ENCODE results near the gene IRF7. TPM values are rescaled to one million over a fixed set of nuclear protein-coding genes. Genes with fewer than 3 reads are reported as not detected.

IRF7 gene
- total RNA-seq, 1 experiment from 2014 or later = 15.2 TPM

DNA sequence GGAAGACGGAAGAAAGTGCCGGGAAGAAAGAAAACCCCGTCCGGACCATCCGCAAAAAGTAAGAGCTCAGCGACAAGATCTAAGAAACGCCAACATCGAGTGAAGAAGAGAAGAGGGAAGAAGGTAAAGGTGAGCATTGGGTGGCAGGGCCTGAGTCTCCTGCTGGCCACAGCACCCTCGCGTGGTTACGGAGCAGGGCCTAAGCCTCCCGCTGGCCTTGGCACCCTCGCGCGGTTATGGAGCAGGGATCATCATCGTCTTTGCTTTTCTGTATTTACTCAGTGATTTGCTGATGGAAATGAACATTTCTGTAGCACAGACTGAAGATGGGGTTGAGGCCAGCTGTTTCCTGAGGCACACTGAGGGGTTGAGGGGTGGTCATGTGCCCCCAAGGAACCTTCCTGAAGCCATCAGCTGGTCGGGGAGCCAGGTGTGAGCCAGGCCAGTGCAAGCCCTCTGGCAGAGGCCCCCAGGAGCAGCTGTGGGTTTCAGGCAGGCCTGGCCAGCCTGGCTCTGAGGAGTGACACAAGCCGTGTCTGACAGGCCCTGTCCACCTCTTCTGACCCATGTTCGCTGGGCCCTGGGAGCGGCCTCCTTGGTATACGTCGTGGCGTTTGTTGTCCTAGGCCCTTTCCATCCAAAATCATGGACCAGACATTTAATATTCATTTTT lies 14.0 kb downstream of the IRF7 start:
- H3K9me3 ChIP-seq (ENCODE audit: control insufficient read depth in 1 of 2, insufficient read depth in 1 of 2, low read depth in 1 of 2, low read length in 2 of 2) = no peaks in the 10 kb centered on the region
- H3K27me3 ChIP-seq (ENCODE audit: insufficient read depth, low read length) = no peaks in the 10 kb centered on the region
- ChIA-PET RAD21 (ENCODE audit: low non-redundant PET in 1 of 2, low total read pairs in 2 of 2, uncharacterized antibody in 2 of 2, unreplicated experiment in 2 of 2) (no interaction called here), CTCF (no interaction called here), POLR2A (no interaction called here)
- no peaks in the 10 kb centered on the region for H3K9me2 ChIP-seq (ENCODE audit: insufficient read depth)
- no TSS peak for BruUV-seq (replicated peaks)
- no peaks in the 10 kb centered on the region for H4K20me1 ChIP-seq (ENCODE audit: insufficient read depth)
- TF ChIP-seq, protein P1, sequence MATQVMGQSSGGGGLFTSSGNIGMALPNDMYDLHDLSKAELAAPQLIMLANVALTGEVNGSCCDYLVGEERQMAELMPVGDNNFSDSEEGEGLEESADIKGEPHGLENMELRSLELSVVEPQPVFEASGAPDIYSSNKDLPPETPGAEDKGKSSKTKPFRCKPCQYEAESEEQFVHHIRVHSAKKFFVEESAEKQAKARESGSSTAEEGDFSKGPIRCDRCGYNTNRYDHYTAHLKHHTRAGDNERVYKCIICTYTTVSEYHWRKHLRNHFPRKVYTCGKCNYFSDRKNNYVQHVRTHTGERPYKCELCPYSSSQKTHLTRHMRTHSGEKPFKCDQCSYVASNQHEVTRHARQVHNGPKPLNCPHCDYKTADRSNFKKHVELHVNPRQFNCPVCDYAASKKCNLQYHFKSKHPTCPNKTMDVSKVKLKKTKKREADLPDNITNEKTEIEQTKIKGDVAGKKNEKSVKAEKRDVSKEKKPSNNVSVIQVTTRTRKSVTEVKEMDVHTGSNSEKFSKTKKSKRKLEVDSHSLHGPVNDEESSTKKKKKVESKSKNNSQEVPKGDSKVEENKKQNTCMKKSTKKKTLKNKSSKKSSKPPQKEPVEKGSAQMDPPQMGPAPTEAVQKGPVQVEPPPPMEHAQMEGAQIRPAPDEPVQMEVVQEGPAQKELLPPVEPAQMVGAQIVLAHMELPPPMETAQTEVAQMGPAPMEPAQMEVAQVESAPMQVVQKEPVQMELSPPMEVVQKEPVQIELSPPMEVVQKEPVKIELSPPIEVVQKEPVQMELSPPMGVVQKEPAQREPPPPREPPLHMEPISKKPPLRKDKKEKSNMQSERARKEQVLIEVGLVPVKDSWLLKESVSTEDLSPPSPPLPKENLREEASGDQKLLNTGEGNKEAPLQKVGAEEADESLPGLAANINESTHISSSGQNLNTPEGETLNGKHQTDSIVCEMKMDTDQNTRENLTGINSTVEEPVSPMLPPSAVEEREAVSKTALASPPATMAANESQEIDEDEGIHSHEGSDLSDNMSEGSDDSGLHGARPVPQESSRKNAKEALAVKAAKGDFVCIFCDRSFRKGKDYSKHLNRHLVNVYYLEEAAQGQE (IDR thresholded peaks at IDR 0.05; ENCODE audit: low read depth) = no peak
- TF ChIP-seq ZFX (IDR thresholded peaks at IDR 0.05) = 0 out of 2 replicates have a peak, but pooled peaks have one; percentile 7
- no peaks in the 10 kb centered on the region for H3K4me1 ChIP-seq (ENCODE audit: control insufficient read depth in 1 of 2, insufficient read depth in 2 of 2, low read length in 2 of 2)
- no peak overlapping the region for H3K4me2 ChIP-seq (ENCODE audit: low read length)
- peaks cover 59% of the 10 kb centered on the region for H3K79me2 ChIP-seq (ENCODE audit: insufficient read depth, low read length)
- intact Hi-C loops (cut with micrococcal nuclease) = no loop called here
- no peak overlapping the region for H3K27ac ChIP-seq (ENCODE audit: low read depth, low read length)
- peaks cover 52 to 63% of the 10 kb centered on the region in 2 experiments; a peak in 3 of 4 replicates for H3K36me3 ChIP-seq (ENCODE audit: control insufficient read depth in 1 of 2, insufficient read depth in 2 of 2, low read length in 2 of 2)
- DNase-seq (ENCODE audit: low read depth, low spot score) (no peak), ATAC-seq (no peak)
- H3K9ac ChIP-seq (ENCODE audit: low read length) = no peak overlapping the region
- H3K4me3 ChIP-seq (replicated peaks in 1 of 2; ENCODE audit: low read depth in 1 of 2, low read length in 2 of 2) = no peak overlapping the region
- H2AFZ ChIP-seq (ENCODE audit: low read depth, low read length, poor library complexity, severe bottlenecking) = no peak overlapping the region

DNA sequence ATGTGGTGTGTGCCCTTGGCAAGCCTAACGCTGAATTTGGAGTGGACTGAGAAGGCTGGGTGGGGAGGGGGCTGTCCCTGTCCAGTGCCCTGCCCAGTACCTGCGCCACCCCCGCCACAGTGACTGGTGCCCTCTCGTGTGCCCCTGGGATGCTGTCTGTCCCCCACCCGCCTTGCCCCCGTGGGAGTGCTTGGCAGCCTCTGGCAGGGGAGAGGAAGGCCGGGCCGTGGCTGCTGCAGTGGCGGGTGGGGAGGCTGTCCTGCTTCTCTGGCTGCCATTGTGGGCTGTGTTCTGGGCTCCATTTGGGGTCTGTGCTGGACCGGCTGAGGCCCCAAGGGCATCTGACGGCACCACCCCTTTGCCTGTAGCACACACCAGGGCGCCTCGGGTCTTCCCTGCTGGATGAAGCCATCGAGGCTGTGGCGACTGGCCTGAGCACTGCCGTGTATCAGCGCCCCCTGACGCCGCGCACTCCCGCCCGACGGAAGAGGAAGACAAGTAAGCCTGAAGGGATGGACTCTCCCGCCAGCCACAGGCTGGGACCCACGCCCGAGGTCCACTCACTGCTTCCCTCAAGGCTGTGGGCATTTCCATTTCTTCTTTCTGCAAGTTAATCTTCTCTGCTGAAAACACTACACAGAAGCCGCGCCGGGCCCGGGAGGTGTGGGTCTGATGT lies 17.6 kb downstream of the IRF7 start:
- Histone ChIP-seq H3K9ac (ENCODE audit: low read length) (no peak overlapping the region), H3K36me3 (ENCODE audit: control insufficient read depth in 1 of 2, insufficient read depth in 2 of 2, low read length in 2 of 2) (peaks cover 60 to 64% of the 10 kb centered on the region in 2 experiments), H3K27ac (ENCODE audit: low read depth, low read length) (no peak overlapping the region), H3K4me3 (replicated peaks in 1 of 2; ENCODE audit: low read depth in 1 of 2, low read length in 2 of 2) (no peak overlapping the region), H2AFZ (ENCODE audit: low read depth, low read length, poor library complexity, severe bottlenecking) (no peak overlapping the region), H3K4me2 (ENCODE audit: low read length) (no peak overlapping the region), H4K20me1 (ENCODE audit: insufficient read depth) (no peaks in the 10 kb centered on the region), H3K4me1 (ENCODE audit: control insufficient read depth in 1 of 2, insufficient read depth in 2 of 2, low read length in 2 of 2) (peaks cover 0 to 8% of the 10 kb centered on the region in 2 experiments; a peak in 2 of 4 replicates), H3K79me2 (ENCODE audit: insufficient read depth, low read length) (peaks cover 81% of the 10 kb centered on the region), H3K27me3 (ENCODE audit: insufficient read depth, low read length) (no peaks in the 10 kb centered on the region), H3K9me3 (ENCODE audit: control insufficient read depth in 1 of 2, insufficient read depth in 1 of 2, low read depth in 1 of 2, low read length in 2 of 2) (no peaks in the 10 kb centered on the region), H3K9me2 (ENCODE audit: insufficient read depth) (no peaks in the 10 kb centered on the region)
- ChIA-PET CTCF (no interaction called here), RAD21 (ENCODE audit: low non-redundant PET in 1 of 2, low total read pairs in 2 of 2, uncharacterized antibody in 2 of 2, unreplicated experiment in 2 of 2) (no interaction called here), POLR2A (no interaction called here)
- no TSS peak for BruUV-seq (replicated peaks)
- no peak for ATAC-seq
- intact Hi-C loops (cut with micrococcal nuclease) = no loop called here
- no peak for DNase-seq (ENCODE audit: low read depth, low spot score)
- TF ChIP-seq CEBPB (IDR thresholded peaks at IDR 0.05; ENCODE audit: low read depth) (no peak), TCF7L2 (IDR thresholded peaks at IDR 0.05; ENCODE audit: borderline replicate concordance, extremely low read depth, insufficient read depth, insufficient read length) (no peak), POLR2A (IDR thresholded peaks at IDR 0.05; ENCODE audit: borderline replicate concordance, extremely low read depth, insufficient read depth, insufficient read length) (no peak), SIN3A (IDR thresholded peaks at IDR 0.05; ENCODE audit: low read depth) (no peak), FOSL1 (IDR thresholded peaks at IDR 0.05; ENCODE audit: low read depth) (no peak), YY1 (IDR thresholded peaks at IDR 0.05; ENCODE audit: extremely low read depth, insufficient replicate concordance, low read depth, low read length) (no peak), SRF (IDR thresholded peaks at IDR 0.05; ENCODE audit: low read depth) (no peak), RAD21 (IDR thresholded peaks at IDR 0.05; ENCODE audit: low read depth) (no peak)
- TF ChIP-seq, protein P2, sequence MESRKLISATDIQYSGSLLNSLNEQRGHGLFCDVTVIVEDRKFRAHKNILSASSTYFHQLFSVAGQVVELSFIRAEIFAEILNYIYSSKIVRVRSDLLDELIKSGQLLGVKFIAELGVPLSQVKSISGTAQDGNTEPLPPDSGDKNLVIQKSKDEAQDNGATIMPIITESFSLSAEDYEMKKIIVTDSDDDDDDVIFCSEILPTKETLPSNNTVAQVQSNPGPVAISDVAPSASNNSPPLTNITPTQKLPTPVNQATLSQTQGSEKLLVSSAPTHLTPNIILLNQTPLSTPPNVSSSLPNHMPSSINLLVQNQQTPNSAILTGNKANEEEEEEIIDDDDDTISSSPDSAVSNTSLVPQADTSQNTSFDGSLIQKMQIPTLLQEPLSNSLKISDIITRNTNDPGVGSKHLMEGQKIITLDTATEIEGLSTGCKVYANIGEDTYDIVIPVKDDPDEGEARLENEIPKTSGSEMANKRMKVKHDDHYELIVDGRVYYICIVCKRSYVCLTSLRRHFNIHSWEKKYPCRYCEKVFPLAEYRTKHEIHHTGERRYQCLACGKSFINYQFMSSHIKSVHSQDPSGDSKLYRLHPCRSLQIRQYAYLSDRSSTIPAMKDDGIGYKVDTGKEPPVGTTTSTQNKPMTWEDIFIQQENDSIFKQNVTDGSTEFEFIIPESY (IDR thresholded peaks at IDR 0.05; ENCODE audit: extremely low read depth, insufficient replicate concordance, low read length) = no peak
